HEK293 (cell line): ENCODE data around the gene BRWD1.
A peak's percentile ranks its signal among the peaks of the same experiment; 100 is the strongest.

Experiments used
- CTCF ChIA-PET: fragments of 350-600 bp; formaldehyde crosslinking; extraction: SDS; loops from one replicate; lab custom pipeline; 2021; ENCODE audit warnings: antibody characterized with exemption; lab: Yijun Ruan, JAX
- POLR2A ChIA-PET: fragments of 300-600 bp; formaldehyde crosslinking; extraction: SDS; loops from one replicate; lab custom pipeline; 2020; ENCODE audit warnings: antibody characterized with exemption, inconsistent platforms; lab: Yijun Ruan, JAX
- H3K27ac ChIP-seq: fragments of 200-500 bp; sonication (Bioruptor generic); 2 replicates; pipeline ENCODE4 v1.5.1; 2014; ENCODE audit warnings: low read depth, low read length, control low read depth, inconsistent platforms; ENCODE audit errors: extremely low read depth
- H3K36me3 ChIP-seq, 2 experiments: fragments of 200-500 bp in 1 of 2; sonication (Bioruptor generic) in 1 of 2; 1 replicate in 1 of 2; 2 replicates in 1 of 2; pipeline ENCODE4 v1.5.1; 2014 to 2017; ENCODE audit warnings: inconsistent platforms in 2 of 2, low read length in 2 of 2; ENCODE audit not compliant: control insufficient read depth in 2 of 2, insufficient read depth in 1 of 2
- H3K4me1 ChIP-seq: fragments of 200-500 bp; sonication (Bioruptor generic); 2 replicates; pipeline ENCODE4 v1.5.1; 2014; ENCODE audit warnings: mild to moderate bottlenecking, low read length, inconsistent platforms; ENCODE audit not compliant: control insufficient read depth, insufficient read depth
- H3K4me3 ChIP-seq: 2 replicates; pipeline ENCODE4 v1.5.1; 2011; ENCODE audit warnings: low read depth, mild to moderate bottlenecking, control low read depth, low read length, moderate library complexity
- H3K9me3 ChIP-seq: fragments of 200-500 bp; sonication (Bioruptor generic); 2 replicates; pipeline ENCODE4 v1.5.1; 2014; ENCODE audit warnings: low read depth, low read length, inconsistent platforms; ENCODE audit not compliant: control insufficient read depth, insufficient read depth
- EGR2 ChIP-seq: fragments of 450-650 bp; formaldehyde crosslinking; IDR thresholded peaks from 2 replicates; pipeline ENCODE4 v1.5.1; 2016; ENCODE audit warnings: low read depth, missing biosample characterization, missing genetic modification characterization
- IKZF3 ChIP-seq: fragments of 450-650 bp; IDR thresholded peaks from 2 replicates; pipeline ENCODE4 v1.5.0; 2018; ENCODE audit warnings: missing biosample characterization, mild to moderate bottlenecking, missing genetic modification characterization, moderate library complexity
- PRDM10 ChIP-seq: fragments of 450-650 bp; formaldehyde crosslinking; IDR thresholded peaks from 2 replicates; pipeline ENCODE4 v1.5.1; 2016; ENCODE audit warnings: missing biosample characterization, missing genetic modification characterization
- TRIM28 ChIP-seq: IDR thresholded peaks from 2 replicates; pipeline ENCODE4 v1.6.1; 2011; ENCODE audit warnings: low read length, control low read depth, borderline replicate concordance
- ZBTB17 ChIP-seq: fragments of 450-650 bp; formaldehyde crosslinking; IDR thresholded peaks from 2 replicates; pipeline ENCODE4 v1.5.1; 2016; ENCODE audit warnings: missing biosample characterization, missing genetic modification characterization
- ZBTB20 ChIP-seq: fragments of 450-650 bp; formaldehyde crosslinking; IDR thresholded peaks from 2 replicates; pipeline ENCODE4 v1.5.1; 2016; ENCODE audit warnings: missing biosample characterization, missing genetic modification characterization
- ZBTB26 ChIP-seq: fragments of 450-650 bp; formaldehyde crosslinking; optimal IDR thresholded peaks from 2 replicates; pipeline ENCODE3; 2016; ENCODE audit warnings: missing biosample characterization, mild to moderate bottlenecking, missing genetic modification characterization
- ZBTB48 ChIP-seq: fragments of 450-650 bp; formaldehyde crosslinking; IDR thresholded peaks from 2 replicates; pipeline ENCODE4 v1.5.1; 2016; ENCODE audit warnings: missing biosample characterization, missing genetic modification characterization
- ZFP3 ChIP-seq: fragments of 450-650 bp; formaldehyde crosslinking; IDR thresholded peaks from 2 replicates; pipeline ENCODE4 v1.5.1; 2016; ENCODE audit warnings: low read depth, missing biosample characterization, missing genetic modification characterization
- ZNF169 ChIP-seq: fragments of 450-650 bp; formaldehyde crosslinking; IDR thresholded peaks from 2 replicates; pipeline ENCODE4 v1.5.1; 2016; ENCODE audit warnings: missing biosample characterization, missing genetic modification characterization
- ZNF223 ChIP-seq: fragments of 450-650 bp; formaldehyde crosslinking; IDR thresholded peaks from 2 replicates; pipeline ENCODE4 v1.5.1; 2016; ENCODE audit warnings: missing biosample characterization, missing genetic modification characterization
- ZNF311 ChIP-seq: fragments of 450-650 bp; formaldehyde crosslinking; IDR thresholded peaks from 2 replicates; pipeline ENCODE4 v1.5.1; 2017; ENCODE audit warnings: missing biosample characterization, missing genetic modification characterization, borderline replicate concordance
- ZNF366 ChIP-seq: fragments of 450-650 bp; formaldehyde crosslinking; conservative IDR thresholded peaks from 2 replicates; pipeline ENCODE4 v1.5.1; 2016; ENCODE audit warnings: missing biosample characterization, missing genetic modification characterization
- ZNF548 ChIP-seq: fragments of 450-650 bp; formaldehyde crosslinking; IDR thresholded peaks from 2 replicates; pipeline ENCODE4 v1.5.1; 2016; ENCODE audit warnings: missing biosample characterization, missing genetic modification characterization
- ZNF600 ChIP-seq: fragments of 450-650 bp; formaldehyde crosslinking; IDR thresholded peaks from 2 replicates; pipeline ENCODE4 v1.5.1; 2016; ENCODE audit warnings: missing biosample characterization, missing genetic modification characterization
- ZNF701 ChIP-seq: fragments of 450-650 bp; formaldehyde crosslinking; IDR thresholded peaks from 2 replicates; pipeline ENCODE4 v1.5.1; 2016; ENCODE audit warnings: missing biosample characterization, missing genetic modification characterization
- TF ChIP-seq, protein P1 (sequence below): fragments of 450-650 bp; formaldehyde crosslinking; conservative IDR thresholded peaks from 2 replicates; pipeline ENCODE4 v1.5.1; 2016; ENCODE audit warnings: low read depth, missing biosample characterization, missing genetic modification characterization
- TF ChIP-seq, protein P2 (sequence below): fragments of 450-650 bp; formaldehyde crosslinking; IDR thresholded peaks from 2 replicates; pipeline ENCODE4 v1.5.1; 2016; ENCODE audit warnings: missing biosample characterization, missing genetic modification characterization

The BRWD1 gene

GRCh38 chr21:39315603-39316445 is 2.4 kb upstream of the BRWD1 start:
- peaks cover 10 to 11% of the 10 kb centered on the region in 2 experiments for H3K36me3 ChIP-seq
- H3K4me3 ChIP-seq: no peak overlapping the region
- ChIA-PET CTCF (interaction anchor here (0.7 kb wide), 1 partner anchor 72 kb away, joined by 4 read pairs; no protein-coding TSS in a partner anchor), POLR2A (interaction anchor here (0.7 to 6.8 kb wide), 7 partner anchors 28 to 130 kb away, joined by 3 to 79 read pairs (median 4); partner anchors contain the start of genes HMGN1 and LCA5L)
- H3K9me3 ChIP-seq: no peaks in the 10 kb centered on the region
- peaks cover 6% of the 10 kb centered on the region; the same call in 1 of the 2 replicates for H3K4me1 ChIP-seq
- TF ChIP-seq ZFP3 (tag by site-specific recombination): no peak
- TF ChIP-seq ZNF169: peak; percentile 85; the same call in 1 of the 2 replicates
- TF ChIP-seq EGR2 (tag by site-specific recombination): no peak
- no peak overlapping the region for H3K27ac ChIP-seq

DNA sequence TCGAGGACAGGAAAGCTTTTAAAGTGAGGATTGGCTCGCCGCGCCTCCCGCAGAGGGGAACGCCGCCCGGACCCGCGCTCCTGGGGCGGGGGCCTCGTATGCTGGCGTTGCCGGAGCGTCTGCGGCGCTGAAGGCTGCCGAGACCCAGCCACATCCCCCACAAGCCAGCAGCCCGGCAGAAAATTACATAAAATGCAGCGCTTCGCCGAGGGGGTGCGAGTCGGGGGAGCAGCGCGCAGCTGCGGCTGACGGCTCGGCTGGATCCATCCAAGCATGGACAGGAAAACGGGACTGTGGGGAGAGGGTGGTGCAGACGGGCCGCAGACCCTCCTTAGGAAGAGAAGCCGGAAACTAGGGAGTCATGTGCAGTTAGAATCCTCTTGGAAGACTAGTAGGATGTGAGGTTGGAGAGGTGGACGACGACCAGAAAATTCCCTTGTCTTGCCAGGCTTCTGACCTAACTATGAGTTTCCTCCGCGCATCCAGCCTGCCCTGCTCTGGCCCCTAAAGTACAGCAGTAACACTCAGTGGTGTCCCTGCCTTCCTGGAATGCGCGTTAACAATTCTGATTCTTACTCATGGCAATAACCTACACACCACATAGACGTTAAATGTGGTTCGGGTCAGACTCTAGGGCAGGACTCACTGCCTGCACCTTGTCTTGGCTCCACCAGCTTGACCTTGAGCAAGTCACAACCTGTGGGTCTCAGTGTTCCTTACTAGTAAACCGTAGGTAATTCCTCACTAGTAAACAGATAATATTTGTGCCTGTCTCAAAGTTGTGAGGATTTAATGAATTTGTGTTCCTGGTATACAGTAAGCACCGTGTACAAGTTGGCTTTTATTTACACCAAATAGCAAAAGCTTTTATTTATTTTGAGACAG is 953 bp upstream of the BRWD1 start:
- Histone ChIP-seq H3K9me3 (no peaks in the 10 kb centered on the region), H3K4me1 (peaks cover 6% of the 10 kb centered on the region; the same call in 1 of the 2 replicates), H3K36me3 (peaks cover 23% of the 10 kb centered on the region in 2 experiments), H3K4me3 (peak overlapping the region; percentile 78), H3K27ac (peak overlapping the region; percentile 81)
- POLR2A ChIA-PET: interaction anchor here (0.5 to 6.8 kb wide), 21 partner anchors 10 to 526 kb away, joined by 3 to 79 read pairs (median 5); partner anchors contain the start of genes ETS2, HMGN1 and PSMG1
- CTCF ChIA-PET: interaction anchor here (0.7 to 1.1 kb wide), 4 partner anchors 73 to 127 kb away, joined by 3 to 4 read pairs (median 3); no protein-coding TSS in a partner anchor
- peak; percentile 88 for TF ChIP-seq PRDM10 (tag by site-specific recombination)
- TF ChIP-seq ZBTB26 (tag by site-specific recombination): peak; percentile 53
- no peak for TF ChIP-seq ZNF701 (tag by site-specific recombination)
- TF ChIP-seq ZNF548: no peak
- peak; percentile 88 for TF ChIP-seq ZBTB48 (tag by site-specific recombination)
- TF ChIP-seq IKZF3 (tag by site-specific recombination): peak; percentile 47
- TF ChIP-seq, protein P1, sequence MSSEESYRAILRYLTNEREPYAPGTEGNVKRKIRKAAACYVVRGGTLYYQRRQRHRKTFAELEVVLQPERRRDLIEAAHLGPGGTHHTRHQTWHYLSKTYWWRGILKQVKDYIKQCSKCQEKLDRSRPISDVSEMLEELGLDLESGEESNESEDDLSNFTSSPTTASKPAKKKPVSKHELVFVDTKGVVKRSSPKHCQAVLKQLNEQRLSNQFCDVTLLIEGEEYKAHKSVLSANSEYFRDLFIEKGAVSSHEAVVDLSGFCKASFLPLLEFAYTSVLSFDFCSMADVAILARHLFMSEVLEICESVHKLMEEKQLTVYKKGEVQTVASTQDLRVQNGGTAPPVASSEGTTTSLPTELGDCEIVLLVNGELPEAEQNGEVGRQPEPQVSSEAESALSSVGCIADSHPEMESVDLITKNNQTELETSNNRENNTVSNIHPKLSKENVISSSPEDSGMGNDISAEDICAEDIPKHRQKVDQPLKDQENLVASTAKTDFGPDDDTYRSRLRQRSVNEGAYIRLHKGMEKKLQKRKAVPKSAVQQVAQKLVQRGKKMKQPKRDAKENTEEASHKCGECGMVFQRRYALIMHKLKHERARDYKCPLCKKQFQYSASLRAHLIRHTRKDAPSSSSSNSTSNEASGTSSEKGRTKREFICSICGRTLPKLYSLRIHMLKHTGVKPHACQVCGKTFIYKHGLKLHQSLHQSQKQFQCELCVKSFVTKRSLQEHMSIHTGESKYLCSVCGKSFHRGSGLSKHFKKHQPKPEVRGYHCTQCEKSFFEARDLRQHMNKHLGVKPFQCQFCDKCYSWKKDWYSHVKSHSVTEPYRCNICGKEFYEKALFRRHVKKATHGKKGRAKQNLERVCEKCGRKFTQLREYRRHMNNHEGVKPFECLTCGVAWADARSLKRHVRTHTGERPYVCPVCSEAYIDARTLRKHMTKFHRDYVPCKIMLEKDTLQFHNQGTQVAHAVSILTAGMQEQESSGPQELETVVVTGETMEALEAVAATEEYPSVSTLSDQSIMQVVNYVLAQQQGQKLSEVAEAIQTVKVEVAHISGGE: 0 out of 2 replicates have a peak, but pooled peaks have one; percentile 1
- TF ChIP-seq ZNF223: peak; percentile 70; the same call in 1 of the 2 replicates
- TF ChIP-seq TRIM28: 0 out of 2 replicates have a peak, but pooled peaks have one; percentile 17
- TF ChIP-seq ZNF600 (tag by site-specific recombination): peak; percentile 82
- 0 out of 2 replicates have a peak, but pooled peaks have one; percentile 7 for TF ChIP-seq ZNF366
- TF ChIP-seq ZBTB17 (tag by site-specific recombination): no peak
- peak; percentile 11 for TF ChIP-seq ZBTB20 (tag by site-specific recombination)
- TF ChIP-seq, protein P2, sequence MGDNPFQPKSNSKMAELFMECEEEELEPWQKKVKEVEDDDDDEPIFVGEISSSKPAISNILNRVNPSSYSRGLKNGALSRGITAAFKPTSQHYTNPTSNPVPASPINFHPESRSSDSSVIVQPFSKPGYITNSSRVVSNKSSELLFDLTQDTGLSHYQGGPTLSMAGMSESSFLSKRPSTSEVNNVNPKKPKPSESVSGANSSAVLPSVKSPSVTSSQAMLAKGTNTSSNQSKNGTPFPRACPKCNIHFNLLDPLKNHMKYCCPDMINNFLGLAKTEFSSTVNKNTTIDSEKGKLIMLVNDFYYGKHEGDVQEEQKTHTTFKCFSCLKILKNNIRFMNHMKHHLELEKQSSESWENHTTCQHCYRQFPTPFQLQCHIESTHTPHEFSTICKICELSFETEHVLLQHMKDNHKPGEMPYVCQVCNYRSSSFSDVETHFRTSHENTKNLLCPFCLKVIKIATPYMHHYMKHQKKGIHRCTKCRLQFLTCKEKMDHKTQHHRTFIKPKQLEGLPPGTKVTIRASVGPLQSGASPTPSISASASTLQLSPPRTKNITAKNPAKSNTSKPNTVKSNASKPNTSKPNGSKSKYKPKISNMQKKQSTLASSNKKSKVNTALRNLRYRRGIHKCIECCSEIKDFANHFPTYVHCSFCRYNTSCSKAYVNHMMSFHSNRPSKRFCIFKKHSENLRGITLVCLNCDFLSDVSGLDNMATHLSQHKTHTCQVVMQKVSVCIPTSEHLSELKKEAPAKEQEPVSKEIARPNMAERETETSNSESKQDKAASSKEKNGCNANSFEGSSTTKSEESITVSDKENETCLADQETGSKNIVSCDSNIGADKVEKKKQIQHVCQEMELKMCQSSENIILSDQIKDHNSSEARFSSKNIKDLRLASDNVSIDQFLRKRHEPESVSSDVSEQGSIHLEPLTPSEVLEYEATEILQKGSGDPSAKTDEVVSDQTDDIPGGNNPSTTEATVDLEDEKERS (tag by site-specific recombination): no peak
- TF ChIP-seq ZNF311 (tag by site-specific recombination): no peak
